Mucosa of rectum (tissue), 2 donors: ENCODE data around the gene PRPF4.
"Not testable (repeated sequence)": the region's sequence is repeated elsewhere in the genome, so short reads cannot be mapped to it uniquely, and the experiment has no call there.

Source experiments
- H3K27ac ChIP-seq, 2 donors: one replicate each; pipeline ENCODE4 v1.7.0; 2013; ENCODE audit warnings: inconsistent platforms in 2 of 2, low read depth in 2 of 2, low read length in 2 of 2
- H3K27me3 ChIP-seq, 2 donors: one replicate each; pipeline ENCODE4 v1.7.0; 2013; ENCODE audit warnings: low read length in 2 of 2; ENCODE audit not compliant: control insufficient read depth in 2 of 2, insufficient read depth in 2 of 2
- H3K36me3 ChIP-seq, 2 donors: one replicate each; pipeline ENCODE4 v1.7.0; 2013; ENCODE audit warnings: low read length in 2 of 2; ENCODE audit not compliant: control insufficient read depth in 2 of 2, insufficient read depth in 2 of 2
- H3K4me1 ChIP-seq, 2 donors: one replicate each; pipeline ENCODE4 v1.7.0; 2013; ENCODE audit warnings: low read length in 2 of 2, mild to moderate bottlenecking in 1 of 2; ENCODE audit not compliant: control insufficient read depth in 2 of 2, insufficient read depth in 2 of 2
- H3K4me3 ChIP-seq, 2 donors: one replicate each; pipeline ENCODE4 v1.7.0; 2013; ENCODE audit warnings: low read length in 2 of 2
- H3K9ac ChIP-seq, 2 donors: one replicate each; pipeline ENCODE4 v1.7.0; 2013; ENCODE audit warnings: low read length in 2 of 2, low read depth in 1 of 2, mild to moderate bottlenecking in 1 of 2
- H3K9me3 ChIP-seq, 2 donors: one replicate each; pipeline ENCODE4 v1.7.0; 2013; ENCODE audit warnings: low read length in 2 of 2; ENCODE audit not compliant: control insufficient read depth in 2 of 2
- donor health status: healthy.
- donor health status: Normal muscosa, but diverticular disease.

The PRPF4 gene

GRCh38 chr9:113296247-113296646, 20.8 kb downstream of the PRPF4 start:
- H3K4me1 ChIP-seq = peaks cover 0 to 12% of the 10 kb centered on the region in 2 donors
- not testable (repeated sequence) for H3K4me3 ChIP-seq, H3K9ac ChIP-seq, H3K27me3 ChIP-seq, H3K27ac ChIP-seq, H3K9me3 ChIP-seq
- peaks cover 20 to 23% of the 10 kb centered on the region in 2 donors for H3K36me3 ChIP-seq

DNA sequence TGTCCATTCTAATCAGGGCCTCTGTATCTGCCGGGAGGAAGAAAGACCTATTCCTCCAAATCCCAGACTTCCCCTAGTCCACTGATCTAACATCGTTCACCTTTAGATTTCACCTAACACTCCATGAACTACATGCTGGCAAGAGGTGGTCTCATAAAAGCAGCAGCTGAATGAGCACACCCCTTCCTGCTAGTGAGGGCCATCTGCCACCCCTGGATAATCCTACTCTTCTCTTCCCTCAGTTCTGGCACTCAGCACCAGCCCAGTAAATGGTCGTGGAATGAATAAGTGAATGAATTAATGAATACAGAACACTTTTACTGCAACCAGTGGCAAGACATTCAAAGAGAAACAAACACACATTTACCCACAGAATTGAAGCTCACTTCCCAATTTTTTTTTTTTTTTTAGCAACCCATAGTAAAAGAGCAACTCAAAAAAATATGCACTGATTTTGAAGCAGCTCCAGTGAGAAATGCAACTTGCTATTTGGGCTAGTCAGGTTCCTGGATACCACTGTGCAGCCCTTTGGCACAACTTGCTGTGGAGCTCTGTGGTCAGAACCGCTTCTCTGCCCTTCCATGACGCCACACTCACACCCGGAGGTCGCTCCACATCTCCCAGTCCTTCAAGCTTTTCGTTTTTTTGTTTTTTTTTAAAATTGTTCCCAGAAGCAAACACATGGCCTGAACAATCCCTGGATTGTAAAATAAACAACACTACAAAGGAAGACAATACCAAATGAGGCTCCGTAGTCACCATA, 21.5 kb downstream of the PRPF4 start:
- no peak overlapping the region for H3K4me3 ChIP-seq
- H3K36me3 ChIP-seq = peaks cover 14 to 16% of the 10 kb centered on the region in 2 donors
- no peak overlapping the region for H3K27ac ChIP-seq
- no peaks in the 10 kb centered on the region for H3K9me3 ChIP-seq
- peaks cover 0 to 12% of the 10 kb centered on the region in 2 donors for H3K4me1 ChIP-seq
- H3K27me3 ChIP-seq = no peaks in the 10 kb centered on the region
- no peak overlapping the region for H3K9ac ChIP-seq

DNA sequence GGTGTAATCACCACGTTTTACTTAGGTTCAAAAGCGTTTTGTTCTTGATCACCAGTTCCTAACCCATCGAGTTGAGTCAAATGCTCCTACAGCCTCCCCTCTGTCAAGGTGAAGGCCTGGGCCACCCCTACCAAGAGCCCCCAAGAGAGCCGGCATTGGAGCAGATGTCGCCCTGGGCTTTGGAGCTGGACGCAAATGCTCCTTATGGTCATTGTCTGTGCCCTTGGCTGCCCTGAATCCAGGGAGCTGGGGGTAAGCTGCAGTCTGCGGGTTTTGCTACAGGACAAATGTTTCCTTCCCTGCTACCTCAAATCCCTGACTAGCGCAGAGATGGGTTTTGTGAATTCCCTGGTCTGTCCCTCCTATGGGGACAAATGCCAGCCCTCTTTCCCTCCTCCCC, 22.9 kb downstream of the PRPF4 start:
- Histone ChIP-seq H3K27me3 (no peaks in the 10 kb centered on the region), H3K36me3 (peaks cover 4% of the 10 kb centered on the region in 2 donors), H3K9ac (no peak overlapping the region), H3K4me1 (peaks cover 0 to 16% of the 10 kb centered on the region in 2 donors), H3K9me3 (no peaks in the 10 kb centered on the region), H3K4me3 (no peak overlapping the region), H3K27ac (no peak overlapping the region)

DNA sequence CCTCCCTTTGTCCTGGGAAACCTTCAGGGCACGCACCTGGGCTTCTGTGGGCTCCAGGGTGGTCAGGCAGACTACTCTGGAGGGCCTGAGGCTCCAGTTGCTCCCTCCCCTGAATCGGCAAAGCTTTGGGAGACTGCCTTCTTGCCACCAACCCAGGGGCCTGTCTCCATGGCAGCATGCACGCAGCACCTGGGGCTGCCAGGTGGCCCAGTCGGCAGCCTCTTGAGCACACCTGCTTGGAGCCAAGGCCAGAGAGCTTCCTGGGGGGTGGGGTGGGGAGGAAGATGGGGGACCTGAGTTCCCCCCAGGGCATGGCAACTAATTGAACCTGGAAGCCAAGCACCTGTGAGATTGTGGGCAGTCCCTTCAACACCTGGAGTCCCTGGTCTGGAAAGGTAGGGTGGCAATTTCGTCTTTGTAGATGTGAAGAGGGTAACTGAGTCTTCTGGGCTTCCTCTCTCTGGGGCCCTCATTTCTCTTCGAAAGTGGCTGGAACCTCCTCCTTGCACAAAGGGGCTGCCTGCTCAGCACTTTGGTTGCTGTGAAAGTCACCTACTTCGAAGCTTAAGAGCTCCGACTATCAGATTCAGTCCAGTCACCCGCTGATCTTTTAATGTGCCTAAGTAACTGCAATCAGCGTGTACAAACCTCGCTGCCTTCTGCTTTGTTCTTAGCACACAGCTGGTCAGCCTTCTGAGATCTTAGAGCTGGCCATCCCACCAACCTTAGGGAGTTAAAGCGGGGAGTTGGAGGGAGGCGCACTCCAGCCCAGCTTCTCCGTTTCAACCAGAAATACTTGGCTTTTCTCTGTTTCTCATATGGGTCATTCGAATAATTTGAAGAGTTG, 23.7 kb downstream of the PRPF4 start:
- H3K27ac ChIP-seq = no peak overlapping the region
- no peak overlapping the region for H3K4me3 ChIP-seq
- peaks cover 0 to under 1% of the 10 kb centered on the region in 2 donors for H3K36me3 ChIP-seq
- H3K4me1 ChIP-seq = peaks cover 0 to 16% of the 10 kb centered on the region in 2 donors
- no peaks in the 10 kb centered on the region for H3K27me3 ChIP-seq
- H3K9ac ChIP-seq = no peak overlapping the region
- H3K9me3 ChIP-seq = no peaks in the 10 kb centered on the region

GRCh38 chr9:113299800-113300292, 24.4 kb downstream of the PRPF4 start:
- Histone ChIP-seq H3K27me3 (no peaks in the 10 kb centered on the region), H3K4me1 (peaks cover 0 to 16% of the 10 kb centered on the region in 2 donors), H3K9me3 (no peaks in the 10 kb centered on the region), H3K4me3 (peak overlapping the region; percentile 4 to 59), H3K36me3 (no peaks in the 10 kb centered on the region), H3K9ac (peak overlapping the region; percentile 11 to 14), H3K27ac (no peak overlapping the region)

GRCh38 chr9:113301548-113301947, 26.1 kb downstream of the PRPF4 start:
- H3K9ac ChIP-seq = no peak overlapping the region
- H3K27me3 ChIP-seq = no peaks in the 10 kb centered on the region
- H3K27ac ChIP-seq = no peak overlapping the region
- no peak overlapping the region for H3K4me3 ChIP-seq
- no peaks in the 10 kb centered on the region for H3K9me3 ChIP-seq
- H3K36me3 ChIP-seq = no peaks in the 10 kb centered on the region
- H3K4me1 ChIP-seq = peaks cover 0 to 15% of the 10 kb centered on the region in 2 donors

DNA sequence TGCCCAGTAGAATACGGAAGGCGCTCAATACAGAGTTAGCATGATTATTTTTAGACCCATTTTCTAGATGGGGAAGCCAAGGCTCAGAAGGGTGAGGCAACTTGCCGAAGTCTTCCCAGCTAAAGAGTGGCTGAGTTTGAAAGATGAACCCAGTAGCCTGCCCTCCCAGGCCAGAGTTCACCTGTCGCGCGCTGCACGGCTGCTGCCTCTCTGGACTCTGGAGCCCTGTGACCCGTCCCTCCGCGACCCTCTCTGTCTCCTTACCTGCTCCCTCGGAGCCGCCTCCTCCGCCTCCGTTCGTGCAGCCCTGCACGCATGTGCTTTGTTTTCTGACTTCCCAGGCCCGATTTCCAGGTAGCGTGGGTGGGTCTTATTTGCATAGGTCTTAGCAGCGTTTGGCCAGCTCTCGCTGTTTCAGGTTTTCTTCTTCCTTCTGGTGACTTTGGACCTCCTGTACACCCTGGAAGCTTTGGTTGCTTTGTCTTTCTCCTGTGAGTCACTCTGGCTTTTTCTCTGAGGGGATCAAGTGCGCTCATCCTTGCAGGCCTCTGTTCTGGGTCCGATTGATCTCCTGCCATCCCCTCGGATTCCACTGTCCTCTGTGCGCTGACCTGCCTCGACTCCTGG, 27.4 kb downstream of the PRPF4 start, which contains the start of gene RNF183:
RNF183 (minus strand) TSS at position 585 of the 627 bp plus-strand sequence. CDS start 5,192 bp downstream, outside the sequence.
- Histone ChIP-seq H3K27ac (no peak within 1 kb of the TSS), H3K4me3 (no peak within 1 kb of the TSS), H3K9me3 (no peaks in the 10 kb centered on the region), H3K36me3 (no peaks in the 10 kb centered on the region), H3K4me1 (peaks cover 0 to 12% of the 10 kb centered on the region in 2 donors), H3K9ac (peak within 1 kb of the TSS in 1 of 2 donors; percentile 6), H3K27me3 (no peaks in the 10 kb centered on the region)

DNA sequence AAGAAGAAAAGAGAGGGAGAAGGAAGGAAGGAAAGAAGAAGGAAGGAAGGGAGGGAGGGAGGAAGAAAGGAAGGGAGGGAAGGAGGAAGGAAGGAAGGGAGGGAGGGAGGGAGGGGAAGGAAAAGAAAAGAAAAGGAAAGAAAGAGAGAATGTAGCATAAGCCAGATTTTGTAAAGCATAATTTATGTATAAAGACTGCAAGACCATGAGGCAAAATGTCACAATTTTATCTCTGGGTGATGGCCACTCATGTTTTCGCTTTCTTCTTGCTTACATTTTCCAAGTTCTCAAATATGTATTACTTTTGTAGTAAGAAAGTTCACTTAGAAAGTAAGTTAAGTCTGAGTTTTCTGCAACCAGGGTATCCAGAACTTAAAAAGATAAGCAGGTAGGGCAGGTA, 31.1 kb downstream of the PRPF4 start:
- Histone ChIP-seq H3K4me3 (no peak overlapping the region), H3K27ac (no peak overlapping the region), H3K9me3 (no peaks in the 10 kb centered on the region), H3K9ac (no peak overlapping the region), H3K4me1 (peaks cover 0 to 4% of the 10 kb centered on the region in 2 donors), H3K36me3 (no peaks in the 10 kb centered on the region), H3K27me3 (no peaks in the 10 kb centered on the region)

GRCh38 chr9:113307396-113307975, 32.0 kb downstream of the PRPF4 start:
- H3K4me3 ChIP-seq = no peak overlapping the region
- H3K27ac ChIP-seq = no peak overlapping the region
- no peak overlapping the region for H3K9ac ChIP-seq
- H3K27me3 ChIP-seq = no peaks in the 10 kb centered on the region
- no peaks in the 10 kb centered on the region for H3K9me3 ChIP-seq
- peaks cover 0 to 4% of the 10 kb centered on the region in 2 donors for H3K4me1 ChIP-seq
- no peaks in the 10 kb centered on the region for H3K36me3 ChIP-seq
